DMS 273 treated with DMSO at 0.1 percent for 48 hours (cell line): ENCODE results near the gene TBK1.

Experiments
- DNase-seq: peaks from one replicate; lab custom pipeline; 2025; lab: John Stamatoyannopoulos, UW

TBK1 gene

DNA sequence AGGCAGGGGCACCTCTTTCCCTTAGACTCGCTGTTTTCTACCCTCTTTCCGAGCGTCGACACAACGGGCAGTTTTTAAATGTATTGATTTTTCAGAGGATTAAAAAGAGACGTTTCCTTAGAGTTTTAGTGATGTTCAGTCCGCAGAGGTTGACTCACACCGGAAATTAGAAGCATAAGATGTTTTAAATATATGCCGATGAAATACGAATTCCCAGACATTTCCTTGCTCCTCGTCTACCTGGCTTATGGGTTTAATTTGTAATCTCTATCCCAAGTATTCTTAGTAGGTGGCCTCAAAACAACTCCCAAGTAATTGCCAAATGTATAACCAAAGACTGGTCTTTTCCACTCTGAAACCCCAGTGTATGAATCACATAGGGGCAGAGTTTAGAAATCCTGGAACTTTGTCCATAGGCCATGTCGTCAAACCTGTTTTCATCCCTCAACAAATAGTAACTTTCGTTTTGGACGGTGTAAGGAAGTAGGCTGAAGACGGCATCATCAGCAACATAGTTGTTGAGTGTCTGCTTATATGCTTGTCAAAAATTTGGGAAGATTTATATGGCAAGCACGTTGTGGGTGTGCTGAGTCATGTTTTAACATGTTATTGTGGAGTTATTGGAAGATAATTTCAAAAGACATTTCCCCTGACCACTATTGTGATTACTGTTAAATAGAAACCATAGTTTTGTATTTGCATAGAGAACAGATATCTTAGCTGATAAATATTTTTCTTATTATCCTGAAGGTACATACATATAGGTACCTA is 824 bp downstream of the TBK1 start:
- DNase-seq = no peak

DNA sequence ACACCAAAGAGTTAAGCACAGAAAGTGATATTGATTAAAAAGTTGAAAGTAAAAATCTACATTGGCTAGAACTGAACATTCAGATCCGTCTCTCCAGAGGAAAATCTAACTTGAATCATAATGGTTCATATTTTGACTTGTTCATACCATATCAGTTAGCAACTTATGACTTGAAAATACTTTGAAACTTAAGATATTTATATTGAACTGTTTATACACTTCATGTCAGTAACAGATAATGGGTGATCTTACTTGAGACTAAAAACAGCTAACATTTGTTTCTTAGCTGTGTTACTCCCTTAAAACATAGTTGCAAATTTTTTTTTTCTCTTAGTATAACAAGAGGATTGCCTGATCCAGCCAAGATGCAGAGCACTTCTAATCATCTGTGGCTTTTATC is 3.6 kb downstream of the TBK1 start:
- DNase-seq = no peak

DNA sequence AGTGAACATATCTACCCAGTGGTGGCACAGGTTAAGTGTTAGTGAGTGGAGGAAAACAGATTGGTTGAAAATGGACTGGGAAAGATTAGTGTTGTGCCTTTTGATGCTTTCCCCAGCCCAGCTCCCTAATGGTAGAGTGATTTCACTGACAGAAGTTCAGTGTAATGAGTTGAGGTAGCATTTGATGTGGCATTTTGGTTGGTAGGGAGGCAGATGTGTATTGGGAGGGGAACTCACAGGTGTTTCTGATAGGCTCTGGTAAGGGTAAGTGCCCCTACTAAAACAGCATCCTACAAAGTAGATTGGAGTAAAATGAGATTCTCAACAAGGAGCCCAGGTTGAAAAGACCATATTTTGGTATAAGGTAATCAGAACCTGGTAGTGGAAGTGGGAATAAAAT is 4.2 kb downstream of the TBK1 start:
- DNase-seq = no peak

DNA sequence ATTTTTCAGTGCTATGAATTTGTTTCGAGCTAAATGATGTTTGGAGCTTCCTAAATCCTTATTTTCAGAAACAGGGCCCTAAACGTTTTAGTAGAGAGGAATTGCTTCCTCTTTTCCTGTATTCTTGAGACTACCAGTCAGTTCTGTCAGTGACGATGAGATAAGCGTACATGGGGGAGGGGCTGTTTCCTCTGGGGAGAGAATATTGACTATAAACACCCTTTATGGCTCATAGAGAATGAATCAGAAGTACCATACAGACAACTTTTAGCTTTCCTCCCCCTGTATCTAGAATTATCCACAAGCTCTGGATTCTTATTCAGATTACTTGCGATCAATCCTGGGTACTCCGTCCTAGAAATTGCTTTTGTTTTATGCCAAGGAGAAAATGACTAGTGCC is 5.1 kb downstream of the TBK1 start:
- no peak for DNase-seq

DNA sequence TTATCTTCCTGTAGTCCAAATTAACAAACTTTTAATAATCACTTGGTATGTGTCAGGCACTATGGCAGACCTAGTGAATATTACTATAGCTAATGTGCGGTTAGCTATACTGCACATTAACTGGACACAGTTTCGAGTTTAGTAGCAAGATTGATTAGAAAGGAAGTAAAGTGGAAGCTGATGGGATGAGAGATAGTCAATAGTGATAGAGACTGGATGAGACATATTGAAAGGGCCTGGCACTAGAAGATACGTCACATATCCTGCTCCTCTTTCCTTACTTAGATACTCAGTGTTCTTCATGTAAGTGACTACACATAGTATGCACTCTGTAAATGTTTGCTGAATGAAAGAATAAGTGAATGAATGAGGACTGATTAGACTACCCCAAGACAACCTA is 5.5 kb downstream of the TBK1 start:
- no peak for DNase-seq

DNA sequence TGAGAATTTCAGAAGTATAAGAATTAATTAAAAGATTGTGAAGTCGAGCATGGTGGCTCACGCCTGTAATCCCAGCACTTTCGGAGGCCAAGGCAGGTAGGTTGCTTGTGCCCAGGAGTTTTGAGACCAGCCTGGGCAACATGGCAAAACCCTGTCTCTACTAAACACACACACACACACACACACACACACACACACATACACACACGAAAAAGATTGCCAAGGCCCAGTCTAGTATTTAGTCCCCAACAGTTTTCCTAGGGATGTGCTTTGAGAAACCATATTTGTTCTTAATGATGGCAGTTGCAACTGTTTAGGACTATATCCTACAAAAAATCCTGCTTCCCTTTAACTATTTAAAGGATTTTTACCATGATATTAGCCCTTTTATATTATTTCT is 6.0 kb downstream of the TBK1 start:
- no peak for DNase-seq

DNA sequence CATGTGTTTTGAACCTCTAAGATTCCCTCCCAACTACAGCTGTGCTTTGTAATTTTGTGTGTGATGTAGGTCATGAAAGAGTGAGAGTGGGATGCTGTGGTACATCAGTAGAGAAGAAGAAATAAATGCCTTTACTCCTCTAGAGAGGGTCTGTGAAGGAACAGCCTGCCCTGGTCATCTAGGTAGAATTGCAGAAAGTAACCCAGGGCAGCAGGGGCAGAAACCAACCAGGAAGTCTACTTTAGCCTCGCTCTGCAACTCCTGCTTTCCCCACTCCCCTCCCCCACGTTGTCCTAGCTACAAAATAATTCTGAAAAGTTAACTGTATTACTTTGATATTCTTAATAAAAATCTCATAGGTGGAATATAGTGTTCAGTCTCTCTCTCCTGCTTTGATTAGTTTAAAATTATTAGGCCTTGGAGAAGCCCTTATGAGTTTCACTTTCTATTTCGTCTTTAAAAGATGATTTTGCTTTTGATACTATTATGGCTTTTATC is 7.5 kb downstream of the TBK1 start:
- DNase-seq = no peak

DNA sequence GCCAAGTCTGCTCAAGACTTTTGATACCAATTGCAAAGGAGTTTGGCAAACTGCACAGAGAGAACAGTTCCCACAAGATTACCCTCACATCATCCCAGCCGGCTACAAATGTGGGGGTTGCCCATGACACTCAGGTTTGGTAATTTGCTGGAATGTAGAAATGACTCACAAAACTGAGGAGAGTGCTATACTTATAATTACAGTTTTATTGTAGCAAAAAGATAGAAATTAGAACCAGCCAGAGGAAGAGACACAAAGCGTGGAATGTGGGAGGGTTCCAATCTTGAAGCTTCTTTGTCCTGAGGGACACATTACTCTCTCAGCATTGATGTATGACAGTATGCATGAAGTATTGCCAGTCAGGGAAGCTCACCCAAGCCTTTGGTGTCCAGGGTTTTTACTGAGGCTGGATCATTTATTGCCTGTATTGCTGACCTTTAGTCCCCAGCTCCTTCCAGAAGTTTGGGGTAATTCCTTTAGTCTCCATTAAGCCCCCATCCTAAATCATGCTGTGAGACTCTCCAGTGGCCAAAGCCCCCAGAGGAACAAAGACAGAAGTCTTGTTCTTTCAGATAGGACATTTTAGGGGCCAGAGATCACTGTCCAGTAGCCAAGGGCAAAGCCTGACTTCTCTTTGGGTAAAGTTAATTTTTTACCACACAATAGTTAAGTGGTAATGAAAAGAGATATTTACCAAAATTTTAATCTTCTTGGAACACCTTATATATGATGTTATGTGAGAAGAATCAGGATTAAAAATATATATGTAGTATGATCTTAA is 9.9 kb downstream of the TBK1 start:
- DNase-seq = no peak

DNA sequence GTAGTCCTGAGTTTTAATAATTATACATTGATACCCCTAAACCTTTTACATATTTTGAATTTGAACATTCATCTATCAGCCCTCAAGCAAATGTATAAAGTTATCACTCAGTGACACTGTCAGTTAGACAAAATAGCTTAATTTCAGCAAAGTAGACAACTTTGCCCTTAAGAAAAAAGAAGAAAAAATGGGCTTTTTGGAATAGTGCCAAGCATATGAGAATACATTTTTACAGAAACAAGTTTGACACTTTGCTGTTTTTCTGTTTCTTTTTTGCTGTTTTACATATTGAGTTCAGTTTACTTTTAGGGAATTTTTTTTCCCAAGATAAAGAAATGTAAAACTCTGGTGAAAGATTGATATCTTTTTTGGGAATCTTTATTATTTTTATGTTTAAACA is 14.3 kb downstream of the TBK1 start:
- DNase-seq = no peak

DNA sequence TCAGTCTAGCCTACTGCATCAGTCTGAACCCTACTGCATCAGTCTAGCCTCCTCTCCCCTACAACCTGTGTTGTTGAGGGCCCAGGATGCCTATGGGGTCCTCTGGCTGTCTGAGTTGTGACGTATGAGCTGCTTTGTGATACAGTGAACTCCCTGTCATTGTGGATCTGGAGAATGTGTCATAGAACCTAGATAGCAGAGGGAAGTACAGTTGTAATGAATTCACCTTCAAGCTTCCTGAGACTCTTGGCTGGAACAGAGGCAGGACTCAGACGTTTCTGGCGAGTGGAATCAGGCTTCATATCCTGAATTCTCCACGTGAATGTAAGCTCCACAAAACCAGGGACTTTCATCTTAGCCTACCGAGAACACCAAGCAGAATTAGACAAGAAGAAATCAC is 17.0 kb downstream of the TBK1 start:
- no peak for DNase-seq

DNA sequence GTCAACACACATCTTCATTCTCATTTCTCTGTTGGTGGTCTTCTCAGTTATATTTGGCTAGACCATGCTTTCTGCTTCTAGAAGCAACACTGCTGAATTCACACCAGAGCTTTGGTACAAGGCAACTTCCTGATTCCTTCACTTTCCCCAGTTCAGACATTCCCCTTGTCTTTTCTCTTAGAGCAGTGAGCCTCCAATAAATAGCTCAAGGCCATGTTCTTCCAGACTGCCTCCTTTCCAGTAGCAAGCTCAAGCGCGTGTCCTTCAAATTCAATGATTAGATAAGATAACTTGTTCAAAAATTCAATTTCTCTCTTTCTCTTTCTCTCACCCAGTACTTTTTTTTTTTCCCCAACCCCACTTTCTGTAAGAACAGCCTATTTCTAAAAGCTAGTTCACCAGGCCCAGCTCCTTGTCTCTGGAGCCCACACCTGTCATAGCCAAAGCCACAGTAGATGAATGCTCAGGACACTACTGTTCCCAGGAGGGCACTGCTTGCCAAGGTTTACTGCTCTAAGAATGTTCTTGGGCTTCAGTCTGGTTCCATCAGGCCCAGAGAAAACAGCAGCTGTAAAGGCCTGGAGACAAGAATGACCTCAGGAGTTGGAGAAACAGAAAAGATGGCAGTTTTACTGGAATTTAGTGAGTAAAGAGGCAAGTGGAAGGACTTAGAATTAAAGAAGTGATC is 17.7 kb downstream of the TBK1 start:
- DNase-seq = no peak

DNA sequence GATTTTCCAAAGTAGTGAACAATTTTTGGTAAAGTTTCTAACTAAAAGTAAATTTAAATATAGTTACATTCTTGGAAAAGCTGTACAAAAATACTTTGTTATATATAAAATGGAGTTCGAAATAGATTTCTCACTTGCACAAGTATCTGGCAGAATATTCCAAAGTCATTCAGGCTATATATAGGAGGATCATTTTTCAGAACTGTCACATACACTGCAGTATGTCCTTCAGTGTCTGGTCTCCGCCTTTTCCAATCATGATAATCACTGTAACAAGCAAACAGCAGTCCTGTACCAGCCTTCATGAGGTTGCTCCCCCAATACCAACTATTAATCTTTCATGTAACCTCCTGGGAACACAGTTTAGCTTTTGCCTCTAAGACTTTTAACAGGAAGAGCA is 18.6 kb downstream of the TBK1 start:
- DNase-seq = no peak

DNA sequence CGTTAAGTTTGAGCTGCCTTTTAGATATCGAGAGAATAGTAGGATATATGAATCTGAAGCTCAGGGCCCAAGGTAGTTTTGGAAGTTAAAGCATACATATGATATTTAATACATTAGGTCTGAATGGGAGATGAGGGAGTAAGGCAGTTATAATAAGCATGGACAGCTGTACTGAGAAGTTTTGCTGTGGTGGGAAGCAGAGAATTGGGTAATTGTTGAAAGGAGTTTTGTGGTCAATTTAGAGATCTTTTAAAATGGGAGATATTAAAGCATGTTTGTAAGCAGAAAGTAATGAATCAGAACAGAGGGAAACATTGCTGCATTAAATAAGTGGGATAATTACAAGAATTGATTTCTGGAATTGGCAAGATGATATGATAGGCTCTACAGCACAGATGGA is 21.3 kb downstream of the TBK1 start:
- no peak for DNase-seq

DNA sequence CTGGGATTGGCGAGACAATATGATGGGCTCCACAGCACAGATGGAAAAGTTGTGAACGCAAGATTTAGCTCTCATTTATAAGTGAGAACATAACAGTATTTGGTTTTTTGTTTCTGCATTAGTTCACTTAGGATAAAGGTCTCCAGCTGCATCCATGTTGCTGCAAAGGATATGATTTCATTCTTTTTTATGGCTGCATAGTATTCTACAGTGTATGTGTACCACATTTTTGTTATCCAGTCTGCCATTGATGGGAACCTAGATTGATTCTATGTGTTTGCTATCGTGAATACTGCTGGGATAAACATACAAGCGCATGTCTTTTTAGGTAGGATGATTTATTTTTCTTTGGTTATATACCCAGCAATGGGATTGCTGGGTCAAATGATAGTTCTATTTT is 23.6 kb downstream of the TBK1 start:
- DNase-seq = no peak

DNA sequence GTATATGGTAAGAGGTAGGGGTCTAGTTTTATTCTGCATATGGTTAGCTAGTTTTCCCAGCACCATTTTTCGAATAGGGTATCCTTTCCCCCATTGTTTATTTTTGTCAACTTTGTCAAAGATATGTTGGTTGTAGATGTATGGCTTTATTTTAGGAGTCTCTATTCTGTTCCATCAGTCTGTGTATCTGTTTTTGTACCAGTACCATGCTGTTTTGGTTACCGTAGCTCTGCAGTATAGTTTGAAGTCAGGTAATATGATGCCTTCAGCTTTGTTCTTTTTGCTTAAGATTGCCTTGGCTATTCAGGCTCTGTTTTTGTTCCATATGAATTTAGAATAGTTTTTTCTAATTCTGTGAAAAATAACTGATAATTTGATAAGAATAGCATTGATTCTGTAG is 24.9 kb downstream of the TBK1 start:
- no peak for DNase-seq

DNA sequence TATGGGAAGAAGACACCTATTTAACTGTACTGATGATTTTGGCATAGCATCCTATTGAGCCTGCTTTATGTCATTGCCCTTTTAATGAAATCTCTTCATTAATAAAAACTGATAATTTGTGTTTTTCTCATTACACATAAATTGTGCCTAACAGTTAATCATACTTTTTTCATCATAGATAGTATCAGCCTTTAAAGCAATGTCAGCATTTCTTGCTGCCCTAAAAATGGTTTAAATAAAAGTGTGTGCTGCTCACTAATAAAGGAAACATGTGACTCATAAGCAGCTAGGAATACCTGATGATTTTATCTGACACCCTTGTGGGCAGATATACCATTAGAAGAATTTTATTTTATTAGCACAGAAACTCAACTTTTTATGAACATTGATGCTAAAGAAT is 26.7 kb downstream of the TBK1 start:
- no peak for DNase-seq

DNA sequence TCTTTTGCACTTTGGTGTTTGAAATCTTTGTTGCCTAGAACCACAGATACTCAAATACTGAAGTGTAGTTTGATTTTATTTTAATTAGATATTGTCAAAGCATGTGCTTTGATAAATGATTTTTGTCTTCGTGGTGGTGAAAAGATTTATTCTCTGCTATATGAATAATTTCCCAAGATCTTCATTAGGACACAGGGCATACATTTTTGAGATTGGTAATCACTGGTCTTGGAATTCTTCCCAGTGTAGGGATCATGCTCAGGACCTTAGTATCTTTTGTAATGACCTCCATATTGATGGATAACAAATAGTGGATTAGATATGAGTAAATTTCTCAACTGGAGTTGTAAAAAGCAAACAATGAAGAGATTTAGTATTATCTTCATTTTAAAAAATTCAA is 28.2 kb downstream of the TBK1 start:
- DNase-seq = no peak

DNA sequence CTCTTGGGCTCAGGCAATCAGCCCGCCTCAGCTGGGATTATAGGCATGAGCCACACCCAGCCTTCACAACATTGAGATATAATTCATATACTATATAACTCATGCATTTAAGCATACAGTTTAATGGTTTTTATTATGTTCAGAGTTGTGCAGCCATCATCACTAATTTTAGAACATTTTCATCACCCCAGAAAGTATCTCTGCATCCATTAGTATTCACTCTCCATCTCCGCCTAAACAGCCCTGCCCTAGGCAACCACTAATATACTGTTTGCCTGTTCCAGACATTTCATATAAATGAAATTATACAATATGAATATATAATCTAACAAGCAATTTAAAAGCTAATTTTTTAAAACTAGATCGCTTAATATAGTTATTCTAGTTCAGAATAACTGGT is 34.7 kb downstream of the TBK1 start:
- DNase-seq = no peak

DNA sequence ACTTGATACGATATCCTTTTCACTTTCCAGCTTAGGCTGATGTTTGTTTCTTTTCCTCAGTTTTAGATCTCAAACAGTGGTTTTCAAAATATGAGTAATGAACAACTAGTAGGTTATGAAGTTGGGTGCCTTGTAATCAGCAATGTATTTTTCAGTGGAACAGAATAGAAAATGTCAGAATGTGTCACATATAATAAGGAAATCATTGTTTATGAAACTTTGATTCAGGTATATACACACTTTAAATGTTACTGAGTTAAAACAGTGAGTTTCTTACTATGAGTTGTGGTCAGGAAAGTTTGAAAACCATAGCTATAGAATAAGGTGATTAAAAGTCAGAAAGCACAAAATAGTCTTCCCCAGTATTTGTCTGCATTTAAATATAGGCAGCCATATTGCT is 39.8 kb downstream of the TBK1 start:
- DNase-seq = no peak

DNA sequence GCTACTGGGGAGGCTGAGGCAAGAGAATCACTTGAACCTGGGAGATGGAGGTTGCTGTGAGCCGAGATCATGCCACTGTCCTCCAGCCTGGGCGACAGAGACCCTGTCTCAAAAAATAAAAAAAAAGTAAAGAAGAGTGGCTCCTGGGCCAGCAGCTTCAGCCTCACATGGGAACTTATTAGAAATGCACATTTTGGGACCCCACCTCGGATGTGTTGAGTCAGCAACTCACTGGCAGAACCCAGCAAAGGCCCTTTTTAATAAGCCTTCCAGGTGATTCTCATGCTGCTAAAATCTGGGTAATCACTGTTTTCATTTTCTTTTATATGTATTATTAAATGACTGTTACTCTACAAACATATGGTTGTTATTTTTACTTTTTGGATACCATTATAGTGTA is 41.6 kb downstream of the TBK1 start:
- DNase-seq = no peak

DNA sequence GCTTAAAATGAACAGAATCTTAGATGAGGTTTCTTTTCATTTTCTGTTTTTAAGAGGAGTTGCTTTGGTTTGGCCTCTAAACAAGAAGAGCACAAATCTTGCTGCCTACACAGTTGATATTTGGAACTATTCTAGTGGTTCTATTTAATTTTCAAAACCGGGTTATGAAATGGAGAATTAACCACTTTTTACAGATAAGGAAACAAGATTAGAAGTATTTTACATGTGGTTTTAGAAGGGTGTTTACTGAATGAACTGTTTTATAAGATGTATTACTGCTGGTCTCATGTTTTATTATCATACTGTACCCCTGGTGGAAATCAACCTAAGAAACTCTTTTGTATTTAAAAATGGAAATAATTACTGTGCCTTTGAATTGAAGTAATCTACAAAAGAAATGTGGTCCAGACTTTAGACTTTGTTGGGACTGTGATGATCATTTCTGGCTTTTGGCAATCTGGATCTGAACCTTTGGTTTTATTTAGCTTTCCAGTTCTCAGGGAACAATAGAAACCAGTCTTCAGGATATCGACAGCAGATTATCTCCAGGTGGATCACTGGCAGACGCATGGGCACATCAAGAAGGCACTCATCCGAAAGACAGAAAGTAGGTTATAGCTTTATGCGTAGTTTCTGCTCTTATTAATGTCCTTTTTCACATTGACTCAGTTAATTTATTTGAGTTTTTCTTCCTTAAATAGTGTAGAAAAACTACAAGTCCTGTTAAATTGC is 43.2 kb downstream of the TBK1 start:
- no peak for DNase-seq

DNA sequence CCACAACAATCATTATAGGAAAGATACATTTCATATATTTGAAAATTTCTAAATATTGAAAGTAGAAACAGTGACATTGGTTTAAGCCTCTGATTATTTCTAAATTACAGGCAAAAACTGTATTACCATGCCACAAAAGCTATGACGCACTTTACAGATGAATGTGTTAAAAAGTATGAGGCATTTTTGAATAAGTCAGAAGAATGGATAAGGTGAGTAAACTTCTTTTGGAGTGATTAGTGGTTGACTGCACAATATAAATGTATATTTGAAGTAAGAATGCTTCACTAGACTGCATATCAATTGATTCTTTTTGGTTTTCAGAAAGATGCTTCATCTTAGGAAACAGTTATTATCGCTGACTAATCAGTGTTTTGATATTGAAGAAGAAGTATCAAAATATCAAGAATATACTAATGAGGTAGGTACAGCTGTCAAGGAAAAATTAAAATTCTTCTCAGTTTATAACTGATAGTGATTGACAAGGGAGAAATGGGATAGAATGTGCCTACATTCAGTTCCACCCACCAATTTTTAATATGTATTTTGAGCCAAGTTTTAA is 45.0 kb downstream of the TBK1 start:
- DNase-seq = no peak
